SU-DHL-6 (cell line): ENCODE measurements around the gene CYP24A1.

Source experiments
- H2AFZ ChIP-seq: fragments of 200-600 bp; sonication (generic); 2 replicates; pipeline ENCODE4 v1.6.1; 2014; ENCODE audit warnings: low read depth, mild to moderate bottlenecking, moderate library complexity, mixed read lengths, antibody characterized with exemption, low read length; ENCODE audit not compliant: severe bottlenecking
- H3F3A ChIP-seq: fragments of 200-600 bp; shearing (Covaris generic); 2 replicates; pipeline ENCODE4 v1.6.0; 2016; ENCODE audit warnings: antibody characterized with exemption, mild to moderate bottlenecking; ENCODE audit not compliant: insufficient read depth
- H3K27ac ChIP-seq: fragments of 200-600 bp; sonication (generic); 2 replicates; pipeline ENCODE4 v1.5.1; 2016; ENCODE audit warnings: low read depth, mild to moderate bottlenecking, low read length, moderate library complexity, mixed read lengths
- H3K27me3 ChIP-seq: fragments of 200-600 bp; sonication (generic), shearing (Covaris generic); 2 replicates; pipeline ENCODE4 v1.6.0; 2014; ENCODE audit warnings: mild to moderate bottlenecking, low read length
- H3K36me3 ChIP-seq: fragments of 200-600 bp; sonication (generic); 2 replicates; pipeline ENCODE4 v1.6.1; 2014; ENCODE audit warnings: mild to moderate bottlenecking, low read length, mixed read lengths
- H3K4me2 ChIP-seq: fragments of 300-600, 200-600 bp; shearing (Covaris generic), sonication (generic); 2 replicates; pipeline ENCODE4 v1.6.0; 2014; ENCODE audit warnings: low read length, low read depth, mild to moderate bottlenecking; ENCODE audit not compliant: poor library complexity, severe bottlenecking
- H3K4me3 ChIP-seq: fragments of 200-600 bp; sonication (generic); 2 replicates; pipeline ENCODE4 v1.5.1; 2014; ENCODE audit warnings: antibody characterized with exemption, low read length, mild to moderate bottlenecking, mixed read lengths; ENCODE audit not compliant: insufficient read depth, poor library complexity, severe bottlenecking
- H3K79me2 ChIP-seq: fragments of 200-600 bp; sonication (generic); 2 replicates; pipeline ENCODE4 v1.6.1; 2014; ENCODE audit warnings: mild to moderate bottlenecking, low read length, moderate library complexity; ENCODE audit not compliant: insufficient read depth
- H3K9ac ChIP-seq: fragments of 200-600 bp; sonication (generic); 2 replicates; pipeline ENCODE4 v1.7.0; 2014; ENCODE audit warnings: mild to moderate bottlenecking, low read length
- H3K9me2 ChIP-seq: fragments of 200-600 bp; sonication (generic); replicated peaks from 2 replicates; pipeline ENCODE4 v1.6.1; 2014; ENCODE audit warnings: low read length; ENCODE audit not compliant: insufficient read depth
- H3K9me3 ChIP-seq: fragments of 200-600 bp; sonication (generic); 2 replicates; pipeline ENCODE4 v1.6.1; 2014; ENCODE audit warnings: low read length, mixed read lengths; ENCODE audit not compliant: insufficient read depth
- H4K20me1 ChIP-seq: fragments of 200-600 bp; sonication (generic); 2 replicates; pipeline ENCODE4 v1.6.1; 2014; ENCODE audit warnings: low read depth, mild to moderate bottlenecking, antibody characterized with exemption, low read length, moderate library complexity, mixed read lengths
- CTCF ChIP-seq: fragments of 200-600 bp; sonication (generic); IDR thresholded peaks from one replicate; pipeline ENCODE4 v1.5.1; 2017; ENCODE audit warnings: antibody characterized with exemption, mild to moderate bottlenecking, low read length, moderate library complexity; ENCODE audit not compliant: insufficient read depth, poor library complexity, severe bottlenecking
- EZH2phosphoT487 ChIP-seq: fragments of 200-600 bp; sonication (generic), shearing (Covaris generic); conservative IDR thresholded peaks from 2 replicates; pipeline ENCODE4 v1.6.1; 2018; ENCODE audit warnings: mild to moderate bottlenecking, antibody characterized with exemption, low read length, moderate library complexity, mixed read lengths

CYP24A1 gene

DNA sequence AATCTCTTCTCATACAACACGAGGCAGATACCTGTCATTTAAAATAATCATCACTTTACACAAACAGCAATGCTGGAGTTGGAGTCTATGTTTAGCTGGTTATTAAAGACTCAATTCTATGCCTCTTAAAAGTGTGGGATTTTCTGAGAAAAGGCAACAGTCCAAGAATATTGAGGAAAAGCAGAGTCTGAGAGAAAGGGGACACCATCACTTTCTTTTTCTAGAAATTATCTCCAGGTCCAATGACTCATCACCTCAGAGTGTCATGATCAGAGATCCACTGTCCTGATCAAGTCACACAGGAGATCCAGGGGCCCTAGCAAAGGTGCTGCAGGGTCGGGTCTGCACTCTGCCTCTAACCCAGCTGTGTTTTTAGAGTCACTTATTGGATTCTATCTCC, 8.0 kb downstream of the CYP24A1 start:
- no peaks in the 10 kb centered on the region for H3K36me3 ChIP-seq
- H2AFZ ChIP-seq: no peak overlapping the region
- no peaks in the 10 kb centered on the region for H3K79me2 ChIP-seq
- H3F3A ChIP-seq: no peaks in the 10 kb centered on the region
- no peaks in the 10 kb centered on the region for H3K27me3 ChIP-seq
- no peak overlapping the region for H3K4me2 ChIP-seq
- H3K9me3 ChIP-seq: no peaks in the 10 kb centered on the region
- H3K9me2 ChIP-seq: no peaks in the 10 kb centered on the region
- TF ChIP-seq CTCF: no peak
- TF ChIP-seq EZH2phosphoT487: no peak
- H3K27ac ChIP-seq: no peak overlapping the region
- no peaks in the 10 kb centered on the region for H4K20me1 ChIP-seq
- no peak overlapping the region for H3K9ac ChIP-seq
- H3K4me3 ChIP-seq: no peak overlapping the region

DNA sequence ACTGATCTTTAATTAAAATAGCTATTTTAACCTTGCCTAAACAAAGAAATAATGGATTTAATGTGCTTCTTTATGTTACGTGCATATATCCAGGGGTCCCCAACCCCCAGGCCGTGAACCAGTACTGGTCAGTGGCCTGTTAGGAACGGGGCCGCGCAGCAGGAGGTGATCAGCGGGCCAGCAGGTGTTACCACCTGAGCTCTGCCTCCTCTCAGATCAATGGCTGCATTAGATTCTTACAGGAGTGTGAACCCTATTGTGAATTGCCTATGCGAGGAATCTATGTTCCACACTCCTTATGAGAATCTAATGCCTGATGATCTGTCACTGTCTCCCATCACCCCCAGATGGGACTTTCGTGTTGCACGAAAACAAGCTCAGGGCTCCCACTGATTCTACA, 8.8 kb downstream of the CYP24A1 start:
- Histone ChIP-seq H3K27me3 (no peaks in the 10 kb centered on the region), H3K36me3 (no peaks in the 10 kb centered on the region), H3K4me3 (no peak overlapping the region), H3K9me3 (no peaks in the 10 kb centered on the region), H2AFZ (no peak overlapping the region), H3K79me2 (no peaks in the 10 kb centered on the region), H4K20me1 (no peaks in the 10 kb centered on the region), H3K9me2 (no peaks in the 10 kb centered on the region), H3K9ac (no peak overlapping the region), H3F3A (no peaks in the 10 kb centered on the region), H3K27ac (no peak overlapping the region), H3K4me2 (no peak overlapping the region)
- TF ChIP-seq CTCF: no peak
- TF ChIP-seq EZH2phosphoT487: no peak

- no peak overlapping the region for H3K9ac ChIP-seq
- H2AFZ ChIP-seq: no peak overlapping the region
- no peaks in the 10 kb centered on the region for H3K27me3 ChIP-seq
- H3K4me2 ChIP-seq: no peak overlapping the region
- no peaks in the 10 kb centered on the region for H3K79me2 ChIP-seq
- no peak overlapping the region for H3K27ac ChIP-seq
- H3F3A ChIP-seq: no peaks in the 10 kb centered on the region
- TF ChIP-seq CTCF: no peak
- TF ChIP-seq EZH2phosphoT487: no peak
- H3K36me3 ChIP-seq: no peaks in the 10 kb centered on the region
- no peaks in the 10 kb centered on the region for H4K20me1 ChIP-seq
- no peaks in the 10 kb centered on the region for H3K9me2 ChIP-seq
- no peak overlapping the region for H3K4me3 ChIP-seq
- H3K9me3 ChIP-seq: no peaks in the 10 kb centered on the region
These were observed 10.4 kb downstream of the CYP24A1 start for GRCh38 chr20:54163402-54163801.
